ENCODE results near the gene NBPF12.
"Not testable (repeated sequence)": the region's sequence is repeated elsewhere in the genome, so short reads cannot be mapped to it uniquely, and the experiment has no call there.

Gene NBPF12, protein sequence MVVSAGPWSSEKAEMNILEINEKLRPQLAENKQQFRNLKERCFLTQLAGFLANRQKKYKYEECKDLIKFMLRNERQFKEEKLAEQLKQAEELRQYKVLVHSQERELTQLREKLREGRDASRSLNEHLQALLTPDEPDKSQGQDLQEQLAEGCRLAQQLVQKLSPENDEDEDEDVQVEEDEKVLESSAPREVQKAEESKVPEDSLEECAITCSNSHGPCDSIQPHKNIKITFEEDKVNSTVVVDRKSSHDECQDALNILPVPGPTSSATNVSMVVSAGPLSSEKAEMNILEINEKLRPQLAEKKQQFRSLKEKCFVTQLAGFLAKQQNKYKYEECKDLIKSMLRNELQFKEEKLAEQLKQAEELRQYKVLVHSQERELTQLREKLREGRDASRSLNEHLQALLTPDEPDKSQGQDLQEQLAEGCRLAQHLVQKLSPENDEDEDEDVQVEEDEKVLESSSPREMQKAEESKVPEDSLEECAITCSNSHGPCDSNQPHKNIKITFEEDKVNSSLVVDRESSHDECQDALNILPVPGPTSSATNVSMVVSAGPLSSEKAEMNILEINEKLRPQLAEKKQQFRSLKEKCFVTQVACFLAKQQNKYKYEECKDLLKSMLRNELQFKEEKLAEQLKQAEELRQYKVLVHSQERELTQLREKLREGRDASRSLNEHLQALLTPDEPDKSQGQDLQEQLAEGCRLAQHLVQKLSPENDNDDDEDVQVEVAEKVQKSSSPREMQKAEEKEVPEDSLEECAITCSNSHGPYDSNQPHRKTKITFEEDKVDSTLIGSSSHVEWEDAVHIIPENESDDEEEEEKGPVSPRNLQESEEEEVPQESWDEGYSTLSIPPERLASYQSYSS (N-terminal part only)

DNA sequence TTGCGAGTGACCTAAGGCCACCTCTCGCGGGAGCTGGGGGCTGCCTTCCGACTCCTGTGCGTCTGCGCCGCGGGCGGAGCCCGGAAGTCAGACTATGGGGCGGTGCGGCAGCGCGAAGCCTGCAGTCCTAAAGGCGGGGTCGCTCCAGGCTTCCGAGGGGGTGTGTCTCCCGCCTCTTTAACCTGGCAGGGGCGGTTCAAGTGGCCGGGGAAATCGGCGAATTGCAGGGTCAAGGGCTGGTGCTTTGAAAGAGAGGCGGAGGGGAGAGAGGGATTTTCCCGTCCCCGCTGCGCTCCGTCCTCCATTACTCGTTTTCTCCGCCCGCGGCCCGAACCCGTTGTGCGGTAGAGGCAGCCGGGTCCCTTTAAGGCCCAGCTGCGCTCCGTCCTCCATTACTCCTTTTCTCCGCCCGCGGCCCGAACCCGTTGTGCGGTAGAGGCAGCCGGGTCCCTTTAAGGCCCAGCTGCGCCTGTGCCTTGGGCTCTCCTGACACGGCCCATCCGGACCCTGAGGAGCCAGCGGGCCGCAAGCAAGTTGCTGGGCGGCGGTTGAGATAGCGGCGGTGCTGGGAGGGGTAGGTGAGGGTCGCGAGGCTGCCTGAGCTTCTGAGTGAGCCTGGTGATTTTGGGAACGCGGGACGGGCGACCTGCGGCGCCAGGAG, at the start of gene NBPF12:
NBPF12 (plus strand) TSS at position 83 of the 661 bp plus-strand sequence. CDS start 21,820 bp downstream, outside the sequence.
- DNase-seq (ENCODE audit: low spot score): peak; percentile 83

DNA sequence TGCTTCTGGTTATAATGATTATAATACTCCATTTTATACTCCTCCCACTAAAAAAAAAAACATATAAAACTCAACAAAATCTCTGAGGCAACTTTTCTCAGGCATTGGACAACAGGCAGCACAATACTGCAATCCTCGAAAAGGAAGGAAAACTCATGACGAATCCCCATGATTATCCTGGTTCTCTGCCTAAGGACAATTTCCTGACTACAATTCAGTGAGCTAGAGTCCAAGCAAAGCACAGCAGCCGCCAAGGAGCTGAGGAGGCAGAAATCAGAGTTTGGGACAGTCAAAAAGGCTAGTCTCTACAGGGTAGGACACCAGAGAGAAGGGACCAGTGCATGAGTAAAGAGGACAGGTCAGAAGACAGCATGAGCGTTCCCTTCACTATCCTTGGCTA, 46.8 kb upstream of the NBPF12 start:
- not testable (repeated sequence) for DNase-seq (ENCODE audit: low spot score)

DNA sequence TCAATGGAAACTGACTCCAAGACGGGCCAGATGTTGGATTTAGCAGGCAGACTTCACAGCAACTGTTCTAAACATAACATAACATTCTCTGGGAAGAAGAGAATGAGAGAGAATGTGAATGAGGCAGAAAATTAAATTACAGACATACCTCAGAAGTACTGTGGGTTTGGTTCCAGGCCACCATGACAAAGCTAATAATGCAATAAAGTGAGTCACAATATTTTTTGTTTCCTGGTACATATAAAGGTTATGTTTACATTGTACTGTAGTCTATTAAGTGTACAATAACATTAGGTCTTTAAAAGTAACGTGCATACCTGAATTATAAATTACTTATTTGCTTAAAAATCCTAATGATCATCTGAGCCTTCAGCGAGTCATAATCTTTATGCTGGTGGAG, 45.8 kb upstream of the NBPF12 start:
- not testable (repeated sequence) for DNase-seq (ENCODE audit: low spot score)

DNA sequence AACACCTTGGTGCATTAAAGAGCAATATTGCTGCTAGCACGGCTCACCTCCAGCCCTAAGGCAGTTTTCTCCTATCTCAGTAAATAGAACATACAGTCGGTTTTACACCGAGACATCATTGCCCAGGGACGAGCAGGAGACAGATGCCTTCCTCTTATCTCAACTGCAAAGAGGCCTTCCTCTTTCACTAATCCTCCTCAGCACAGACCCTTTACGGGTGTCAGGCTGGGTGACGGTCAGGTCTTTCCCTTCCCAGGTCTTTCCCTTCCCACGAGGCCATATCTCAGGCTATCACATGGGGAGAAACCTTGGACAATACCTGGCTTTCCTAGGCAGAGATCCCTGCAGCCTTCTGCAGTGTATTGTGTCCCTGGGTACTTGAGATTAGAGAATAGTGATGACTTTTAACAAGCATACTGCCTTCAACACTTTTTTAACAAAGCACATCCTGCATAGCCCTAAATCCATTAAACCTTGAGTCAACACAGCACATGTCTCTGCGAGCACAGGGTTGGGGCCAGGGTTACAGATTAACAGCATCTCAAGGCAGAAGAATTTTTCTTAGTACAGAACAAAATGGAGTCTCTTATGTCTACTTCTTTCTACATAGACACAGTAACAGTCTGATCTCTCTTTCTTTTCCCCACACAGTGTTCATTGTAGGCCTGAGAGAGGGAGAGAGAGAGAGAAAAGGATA, 30.4 kb upstream of the NBPF12 start:
- DNase-seq (ENCODE audit: low spot score): not testable (repeated sequence)

DNA sequence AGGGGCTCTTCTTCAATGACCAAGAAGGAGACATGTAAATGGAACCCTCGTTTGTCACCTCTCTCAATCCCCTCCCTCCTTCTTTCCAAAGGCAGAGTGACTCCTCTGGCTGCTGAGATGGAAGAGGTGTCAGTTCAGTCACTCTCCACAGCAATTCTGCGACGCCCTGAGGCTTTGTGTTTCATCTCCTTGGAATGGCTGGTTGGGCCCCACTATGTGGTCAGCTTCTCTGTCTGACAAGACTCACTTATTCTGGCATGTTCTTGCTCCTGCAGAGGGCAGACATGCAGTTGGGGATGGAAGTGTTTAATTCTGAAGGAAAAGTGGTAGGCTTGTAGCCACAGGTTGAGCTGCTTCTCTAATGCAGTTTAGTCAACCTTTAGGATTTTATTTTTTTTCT, 25.1 kb upstream of the NBPF12 start:
- DNase-seq (ENCODE audit: low spot score): peak; percentile 12

DNA sequence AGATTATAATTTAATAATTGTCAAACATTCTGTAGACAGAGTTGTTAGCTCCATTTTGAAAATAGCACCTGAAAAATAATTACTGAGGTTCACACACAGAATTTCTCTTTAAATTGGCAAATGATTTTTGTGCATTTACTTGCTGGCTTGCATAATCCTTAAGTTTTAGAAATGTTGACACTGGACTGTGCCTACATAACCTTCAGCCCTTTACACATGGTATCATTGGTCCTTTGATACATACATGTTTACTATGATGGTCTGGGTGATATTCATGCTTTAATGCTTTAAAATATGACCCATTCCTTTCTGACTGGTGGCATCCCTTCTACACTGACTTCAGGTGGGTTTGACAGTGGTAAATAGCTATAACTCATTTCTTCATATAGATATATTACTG, 17.3 kb upstream of the NBPF12 start:
- not testable (repeated sequence) for DNase-seq (ENCODE audit: low spot score)

DNA sequence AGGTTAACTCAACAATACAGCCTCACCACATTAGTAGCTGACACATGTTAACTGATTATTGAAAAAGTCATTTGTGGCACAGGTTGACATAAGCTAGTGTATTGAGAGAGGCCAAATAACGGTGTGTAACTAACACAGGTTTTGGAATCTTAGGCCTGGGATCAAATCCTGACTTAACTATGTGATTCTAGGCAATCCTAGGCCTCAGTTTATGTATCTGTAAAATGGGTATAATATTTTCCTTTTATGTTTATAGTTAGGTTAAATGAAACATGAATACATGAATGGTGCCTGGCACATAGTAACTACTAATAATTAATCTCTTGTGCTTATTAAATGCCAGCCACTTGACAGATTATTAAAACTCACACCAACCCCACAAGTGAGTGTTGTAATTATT, 15.5 kb upstream of the NBPF12 start:
- not testable (repeated sequence) for DNase-seq (ENCODE audit: low spot score)

DNA sequence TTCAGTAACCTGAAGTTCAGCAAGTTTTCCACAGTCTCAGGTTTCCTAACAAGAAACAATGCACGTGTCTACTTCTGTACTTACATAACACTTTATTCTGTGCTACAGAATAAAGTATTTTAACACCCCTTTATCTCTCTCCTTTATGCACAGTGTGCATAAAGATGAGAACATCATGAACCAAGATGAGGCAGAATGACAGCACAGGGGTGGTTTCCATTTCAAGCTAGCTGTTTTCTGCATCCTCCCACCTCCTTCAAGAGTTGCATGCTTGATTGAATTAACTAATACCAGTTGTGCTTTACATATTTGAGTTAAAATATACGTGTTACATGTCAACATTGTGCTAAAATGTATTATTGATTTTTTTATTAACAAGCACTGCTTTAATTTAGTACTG, 14.0 kb upstream of the NBPF12 start:
- DNase-seq (ENCODE audit: low spot score): not testable (repeated sequence)

DNA sequence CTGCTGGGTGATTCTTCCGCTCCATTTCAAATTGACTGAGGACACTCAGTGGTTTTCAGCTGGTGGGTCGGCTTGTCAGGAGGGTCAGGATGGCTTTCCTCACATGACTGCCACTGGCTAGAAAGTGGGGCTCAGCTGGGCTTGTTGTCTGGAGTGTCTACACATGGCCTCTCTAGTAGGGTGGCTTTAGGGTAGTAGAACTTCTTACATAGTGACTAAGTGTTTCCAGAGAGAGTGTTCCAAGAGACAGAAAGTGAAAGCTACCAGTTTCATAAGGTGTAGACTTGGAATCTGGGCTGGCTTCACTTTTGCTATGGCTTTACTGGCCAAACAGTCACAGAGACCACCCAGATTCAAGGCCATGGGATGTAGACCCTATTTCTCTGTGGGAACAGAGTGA, 11.7 kb upstream of the NBPF12 start:
- not testable (repeated sequence) for DNase-seq (ENCODE audit: low spot score)

DNA sequence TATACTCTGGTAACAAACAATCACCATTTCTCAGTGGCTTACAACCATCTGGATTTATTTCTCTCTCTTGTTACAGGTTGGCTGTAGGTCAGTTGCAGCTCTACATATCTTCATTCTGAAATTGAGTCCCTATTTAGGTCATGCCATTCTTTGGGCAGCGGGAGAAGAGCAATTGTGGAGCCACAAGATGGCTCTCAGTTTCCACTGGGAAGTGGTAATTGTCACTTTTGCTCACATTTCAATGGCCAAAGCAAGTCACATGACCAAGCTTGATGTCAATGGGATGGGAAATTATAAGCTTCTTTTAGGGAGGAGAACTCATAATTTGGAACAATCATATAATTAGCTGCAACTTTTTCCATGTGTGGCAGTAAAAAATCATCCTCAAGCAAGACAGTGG, 7.9 kb upstream of the NBPF12 start:
- DNase-seq (ENCODE audit: low spot score): not testable (repeated sequence)

DNA sequence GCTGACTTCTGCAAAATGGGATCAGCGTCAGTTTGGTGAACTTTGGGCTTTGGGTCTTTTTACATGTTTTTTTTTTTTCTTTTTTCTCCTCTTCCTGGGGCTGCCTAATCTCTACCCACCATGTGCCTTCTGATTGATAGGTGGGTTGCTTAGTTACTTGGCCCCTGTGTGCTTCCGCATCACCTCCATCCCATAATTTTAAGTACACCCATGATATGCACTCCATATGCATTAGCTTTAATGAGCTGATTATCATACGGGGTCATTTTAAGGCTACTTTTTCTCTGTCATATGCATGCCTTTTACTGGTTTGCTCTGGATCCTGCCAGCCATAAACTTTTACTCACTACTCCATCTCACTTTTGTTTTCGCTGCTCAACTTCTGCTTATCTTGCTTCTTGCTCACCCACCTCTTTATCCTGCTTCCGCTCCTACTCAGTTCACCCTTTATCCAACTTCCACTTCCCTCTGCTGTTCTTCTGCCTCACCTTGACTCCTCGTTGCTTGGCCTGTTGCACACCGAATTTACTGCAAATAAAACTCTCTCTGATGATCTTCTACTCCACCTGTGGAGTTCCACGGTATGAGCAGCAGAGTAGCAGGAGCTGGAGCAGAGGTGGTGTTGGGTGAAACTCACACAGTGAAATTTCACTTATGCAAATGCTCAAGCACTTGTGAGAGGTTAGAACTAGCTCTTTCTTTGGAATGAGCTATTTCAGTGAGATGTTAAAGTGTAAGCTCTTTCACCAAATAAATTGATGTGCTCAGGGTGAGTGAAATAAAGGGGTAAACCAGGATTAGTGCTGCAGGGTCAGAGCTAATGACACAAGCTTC, 3.5 kb upstream of the NBPF12 start:
- DNase-seq (ENCODE audit: low spot score): not testable (repeated sequence)

DNA sequence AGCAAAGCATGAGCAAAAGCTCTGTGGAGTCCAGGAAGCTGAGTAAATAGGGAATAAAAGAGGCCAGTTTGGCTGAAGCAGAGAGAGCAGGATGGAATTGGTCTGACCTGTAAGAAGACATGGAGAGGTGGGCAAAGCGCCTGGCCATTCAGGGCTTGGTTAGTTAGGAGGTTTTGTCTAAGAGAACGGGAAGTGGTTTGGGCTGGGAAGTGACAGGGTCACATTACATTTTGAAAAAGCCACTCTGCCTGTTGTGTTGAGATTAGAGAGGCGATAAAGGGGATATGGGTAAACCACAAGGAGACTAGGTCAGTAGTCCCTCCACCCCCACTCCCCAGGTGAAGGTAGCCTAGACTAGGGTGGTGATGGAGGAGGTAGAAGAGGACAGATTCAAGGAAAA, 662 bp upstream of the NBPF12 start:
- not testable (repeated sequence) for DNase-seq (ENCODE audit: low spot score)

DNA sequence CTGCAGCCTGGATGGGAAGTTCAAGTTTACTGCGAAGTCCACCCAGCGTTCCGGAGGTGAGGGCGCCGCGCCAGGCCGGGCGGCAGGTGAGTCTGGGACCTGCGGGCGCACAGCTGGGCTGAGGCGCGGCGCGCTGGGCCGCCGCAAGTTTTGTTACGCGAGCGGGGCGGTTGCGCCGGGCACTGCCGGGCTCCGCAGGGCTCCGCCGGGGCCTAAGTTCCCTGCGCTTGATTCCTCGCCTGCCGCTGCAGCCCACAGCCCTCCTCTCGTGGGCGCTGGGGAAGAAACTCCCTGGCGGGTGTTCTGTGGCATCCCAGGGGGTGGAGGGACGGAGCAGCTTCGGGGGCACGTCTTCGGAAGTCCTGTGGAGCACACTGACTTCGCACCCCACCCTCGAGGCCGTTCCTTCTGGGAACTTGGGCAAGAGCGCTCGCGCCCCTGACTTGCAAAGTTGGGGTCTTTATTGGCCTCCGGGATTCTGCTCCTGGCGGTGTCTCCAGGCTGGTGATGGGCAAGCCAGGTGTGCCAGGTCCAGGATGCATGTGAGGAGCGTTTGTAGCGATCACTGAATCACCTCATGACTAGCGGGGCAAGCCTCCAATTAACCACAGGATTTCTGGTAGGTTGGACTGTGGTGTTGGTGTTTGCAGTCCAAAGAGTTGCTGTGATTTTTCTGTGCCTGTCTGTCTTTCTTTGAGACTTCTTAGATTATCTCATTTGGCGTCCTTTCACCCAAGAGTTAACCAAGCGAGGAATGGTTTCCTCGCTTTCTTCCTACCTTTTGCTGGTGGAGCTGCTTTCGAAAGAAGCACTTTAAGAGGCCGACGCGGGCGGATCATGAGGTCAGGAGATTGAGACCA, 1.0 kb downstream of the NBPF12 start:
- peak; percentile 54 for DNase-seq (ENCODE audit: low spot score)

DNA sequence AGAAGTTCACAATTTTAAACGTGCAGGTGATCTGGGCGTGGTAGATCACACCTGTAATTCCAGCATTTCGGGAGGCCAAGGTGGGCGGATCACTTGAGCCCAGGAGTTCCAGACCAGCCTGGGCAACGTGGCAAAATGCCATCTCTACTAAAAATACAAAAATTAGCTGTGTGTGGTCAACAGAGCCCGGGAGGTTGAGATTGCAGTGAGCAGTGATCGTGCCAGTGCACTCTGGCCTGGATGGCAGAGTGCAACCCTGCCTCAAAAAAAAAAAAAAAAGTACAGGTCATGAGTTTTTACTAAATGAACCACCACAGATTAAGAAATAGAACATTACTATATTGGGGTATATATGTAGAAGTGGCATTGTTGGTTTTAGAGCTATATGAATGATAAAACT, 2.2 kb downstream of the NBPF12 start:
- DNase-seq (ENCODE audit: low spot score): not testable (repeated sequence)

DNA sequence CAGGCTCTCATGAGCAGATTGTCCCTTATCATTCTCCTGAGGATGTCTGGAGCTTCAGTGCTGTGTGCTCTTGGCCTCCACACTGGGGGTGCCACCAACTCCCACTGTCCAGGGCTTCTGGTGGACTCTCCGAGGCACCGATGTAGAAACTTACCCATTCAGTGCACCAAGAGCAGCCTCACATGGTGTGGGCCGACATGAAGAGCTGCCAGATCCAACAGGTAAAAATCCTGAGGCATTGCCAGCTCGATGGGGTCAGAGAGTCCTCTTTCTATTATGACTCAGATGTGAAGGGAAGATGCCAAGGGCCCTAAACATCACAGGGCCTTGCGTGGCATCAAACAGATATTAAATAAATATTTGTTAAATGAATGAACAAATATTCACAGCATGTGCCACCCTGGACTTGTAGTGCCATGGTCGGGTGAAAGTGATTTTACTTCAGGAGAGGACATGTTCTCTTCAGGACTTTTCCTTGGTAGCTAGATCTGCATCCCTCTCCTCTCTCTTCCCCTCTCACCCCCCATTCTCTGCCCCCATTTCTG, 5.3 kb downstream of the NBPF12 start:
- not testable (repeated sequence) for DNase-seq (ENCODE audit: low spot score)

DNA sequence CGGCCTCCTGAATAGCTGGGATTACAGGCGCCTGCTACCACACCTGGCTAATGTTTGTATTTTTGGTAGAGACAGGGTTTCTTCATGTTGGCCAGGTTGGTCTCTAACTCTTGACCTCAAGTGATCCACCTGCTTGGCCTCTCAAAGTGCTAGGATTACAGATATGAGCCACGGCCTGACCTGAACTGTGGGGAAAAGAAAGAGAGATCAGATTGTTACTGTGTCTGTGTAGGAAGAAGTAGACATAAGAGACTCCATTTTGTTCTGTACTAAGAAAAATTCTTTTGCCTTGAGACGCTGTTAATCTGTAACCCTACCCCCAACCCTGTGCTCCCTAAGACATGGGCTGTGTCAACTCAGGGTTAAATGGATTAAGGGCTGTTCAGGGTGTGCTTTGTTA, 10.0 kb downstream of the NBPF12 start:
- not testable (repeated sequence) for DNase-seq (ENCODE audit: low spot score)

DNA sequence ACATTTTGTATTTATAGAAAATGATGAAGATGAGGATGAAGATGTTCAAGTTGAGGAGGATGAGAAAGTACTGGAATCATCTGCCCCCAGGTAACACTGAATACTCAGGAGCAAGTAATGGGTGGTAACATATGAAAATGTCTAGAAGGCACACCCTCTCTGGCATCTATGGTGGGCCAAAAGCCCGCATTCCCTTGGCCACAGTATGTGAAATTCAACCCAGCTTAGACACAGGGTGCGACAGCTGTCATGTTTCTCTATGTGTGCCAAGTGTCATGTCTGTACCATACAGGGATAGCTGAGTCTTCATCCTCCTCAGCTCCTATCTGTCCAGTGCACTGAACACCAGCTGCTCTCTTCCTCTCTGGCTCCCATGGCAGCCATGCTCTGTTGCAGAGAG, 26.2 kb downstream of the NBPF12 start:
- not testable (repeated sequence) for DNase-seq (ENCODE audit: low spot score)

DNA sequence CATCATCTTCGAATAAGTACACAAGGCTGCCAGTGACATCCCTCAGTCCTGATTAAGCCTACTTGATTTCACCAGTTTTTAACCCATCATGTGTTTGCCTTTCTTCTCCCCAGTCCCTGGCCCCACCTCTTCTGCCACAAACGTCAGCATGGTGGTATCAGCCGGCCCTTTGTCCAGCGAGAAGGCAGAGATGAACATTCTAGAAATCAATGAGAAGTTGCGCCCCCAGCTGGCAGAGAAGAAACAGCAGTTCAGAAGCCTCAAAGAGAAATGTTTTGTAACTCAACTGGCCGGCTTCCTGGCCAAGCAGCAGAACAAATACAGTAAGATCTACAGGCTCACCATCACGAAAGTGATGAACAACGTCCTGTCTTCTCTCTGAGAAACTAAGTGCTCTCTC, 28.2 kb downstream of the NBPF12 start:
- not testable (repeated sequence) for DNase-seq (ENCODE audit: low spot score)

DNA sequence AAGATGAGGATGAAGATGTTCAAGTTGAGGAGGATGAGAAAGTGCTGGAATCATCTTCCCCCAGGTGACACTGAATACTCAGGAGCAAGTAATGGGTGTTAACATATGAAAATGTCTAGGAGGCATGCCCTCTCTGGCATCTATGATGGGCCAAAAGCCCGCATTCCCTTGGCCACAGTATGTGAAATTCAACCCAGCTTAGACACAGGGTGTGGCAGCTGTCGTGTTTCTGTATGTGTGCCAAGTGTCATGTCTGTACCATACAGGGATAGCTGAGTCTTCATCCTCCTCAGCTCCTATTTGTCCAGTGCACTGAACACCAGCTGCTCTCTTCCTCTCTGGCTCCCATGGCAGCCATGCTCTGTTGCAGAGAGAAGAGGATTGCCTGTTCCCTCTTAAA, 32.5 kb downstream of the NBPF12 start:
- DNase-seq (ENCODE audit: low spot score): not testable (repeated sequence)

DNA sequence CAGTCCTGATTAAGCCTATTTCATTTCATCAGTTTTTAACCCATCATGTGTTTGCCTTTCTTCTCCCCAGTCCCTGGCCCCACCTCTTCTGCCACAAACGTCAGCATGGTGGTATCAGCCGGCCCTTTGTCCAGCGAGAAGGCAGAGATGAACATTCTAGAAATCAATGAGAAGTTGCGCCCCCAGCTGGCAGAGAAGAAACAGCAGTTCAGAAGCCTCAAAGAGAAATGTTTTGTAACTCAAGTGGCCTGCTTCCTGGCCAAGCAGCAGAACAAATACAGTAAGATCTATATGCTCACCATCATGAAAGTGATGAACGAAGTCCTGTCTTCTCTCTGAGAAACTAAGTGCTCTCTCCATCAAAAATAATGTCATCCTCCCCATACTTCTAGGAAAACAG, 34.6 kb downstream of the NBPF12 start:
- DNase-seq (ENCODE audit: low spot score): not testable (repeated sequence)

All from D341Med (cell line).